ENCODE measurements around the gene SGPP2. TPM values are rescaled to one million over a fixed set of nuclear protein-coding genes. Genes with fewer than 3 reads are reported as not detected.

SGPP2 gene
- total RNA-seq, 1 donor from 2014 or later: not detected

DNA sequence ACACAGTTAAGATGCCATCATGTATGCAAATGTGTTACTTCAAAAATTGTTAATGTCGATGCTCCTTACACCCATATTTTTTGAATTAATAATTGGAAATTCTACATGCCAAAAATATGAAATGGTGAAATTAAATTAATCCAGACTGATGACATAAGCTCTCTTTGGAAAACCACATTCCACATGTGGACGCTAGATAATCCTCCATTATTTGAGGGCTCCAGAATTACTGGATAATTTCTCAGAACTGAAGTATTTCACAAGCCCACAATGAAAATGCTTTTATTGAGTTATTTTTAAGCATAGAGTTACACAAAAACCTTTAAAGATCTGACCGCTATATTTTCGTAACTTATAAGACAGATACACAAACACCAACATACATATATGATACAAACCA lies 183.7 kb downstream of the SGPP2 start:
- no peak for TF ChIP-seq CTCF (conservative IDR thresholded peaks at IDR 0.05)
- Mint-ChIP-seq H3K4me3 (no peak overlapping the region), H3K4me1 (peaks cover 3% of the 10 kb centered on the region), H3K27me3 (ENCODE audit: low read depth) (no peaks in the 10 kb centered on the region), H3K36me3 (ENCODE audit: low read depth) (peaks cover 2% of the 10 kb centered on the region), H3K9me3 (no peaks in the 10 kb centered on the region), H3K27ac (ENCODE audit: unreplicated experiment) (no peak overlapping the region)
- no peak for DNase-seq (ENCODE audit: low read depth, low spot score)

GRCh38 chr2:222609381-222609780 lies 185.0 kb downstream of the SGPP2 start:
- Mint-ChIP-seq H3K9me3 (no peaks in the 10 kb centered on the region), H3K36me3 (ENCODE audit: low read depth) (peaks cover 5% of the 10 kb centered on the region), H3K27ac (ENCODE audit: unreplicated experiment) (no peak overlapping the region), H3K4me3 (no peak overlapping the region), H3K4me1 (peaks cover 3% of the 10 kb centered on the region), H3K27me3 (ENCODE audit: low read depth) (no peaks in the 10 kb centered on the region)
- TF ChIP-seq CTCF (conservative IDR thresholded peaks at IDR 0.05): no peak
- DNase-seq (ENCODE audit: low read depth, low spot score): no peak

Other genes starting within 250 kb of the SGPP2 start
- 52.1 and 52.2 TPM in 2 replicates for gene PAX3, start 125.5 kb upstream of the SGPP2 start, total RNA-seq
- 38.7 and 39.9 TPM in 2 replicates for gene FARSB, start 231.5 kb downstream of the SGPP2 start, total RNA-seq
- 0.30 TPM in 1 of 2 replicates, not detected in the other for gene MOGAT1, start 247.1 kb downstream of the SGPP2 start, total RNA-seq